Psoas muscle (tissue), 8 donors: ENCODE results near the gene TMEM61. TPM values are rescaled to one million over a fixed set of nuclear protein-coding genes. Genes with fewer than 3 reads are reported as not detected.

Source experiments
- ATAC-seq, 4 donors: fragments of 200-7000 bp; cut with Tn5 transposase; one replicate each; pipeline ENCODE4 v1.9.1; 2020; ENCODE audit warnings: moderate library complexity in 3 of 4, mild to moderate bottlenecking in 2 of 4
- DNase-seq, 2 donors: peaks; one replicate each; pipeline ENCODE4 v3.0.0-alpha.2; 2020
- H3K27ac ChIP-seq: fragments of 200-600 bp; one replicate; pipeline ENCODE4 v1.8.0; 2022
- H3K27me3 ChIP-seq, 3 donors: fragments of 200-600 bp in 1 of 3; one replicate each; pipeline versions ENCODE4 v1.6.1 to v1.8.0; 2013 to 2022; ENCODE audit warnings: low read length in 2 of 3, mild to moderate bottlenecking in 2 of 3, moderate library complexity in 1 of 3; ENCODE audit not compliant: insufficient read depth in 3 of 3
- H3K36me3 ChIP-seq, 2 donors: fragments of 200-600 bp in 1 of 2; one replicate each; pipeline versions ENCODE4 v1.6.1 to v1.8.0; 2013 to 2022; ENCODE audit warnings: low read depth in 1 of 2, mild to moderate bottlenecking in 1 of 2, moderate library complexity in 1 of 2; ENCODE audit not compliant: insufficient read depth in 1 of 2
- H3K4me1 ChIP-seq: fragments of 200-600 bp; one replicate; pipeline ENCODE4 v1.8.0; 2022
- H3K4me3 ChIP-seq: fragments of 200-600 bp; one replicate; pipeline ENCODE4 v1.8.0; 2022; ENCODE audit warnings: mild to moderate bottlenecking
- H3K9me3 ChIP-seq: fragments of 200-600 bp; one replicate; pipeline ENCODE4 v1.8.0; 2022
- CTCF ChIP-seq: fragments of 200-600 bp; IDR thresholded peaks from one replicate; pipeline ENCODE4 v1.8.0; 2022; ENCODE audit warnings: antibody characterized with exemption
- WGBS, 3 donors: extraction: QIAGEN DNeasy Blood & Tissue Kit; methylation state at CpG; one replicate each; pipeline versions ENCODE4 v1.1.6 to v1.1.7; 2013; 5-methylcytosine and 5-hydroxymethylcytosine counted together
- intact Hi-C, 2 donors: fragments of 100-400 bp; cut with DNase I; formaldehyde crosslinking; loops; one replicate each; pipeline versions ENCODE4 v1.11.0 to v1.14.2; 2022
- polyA plus RNA-seq, 3 donors: library from polyadenylated mRNA; stranded (reverse); fragments of 200-250 nt; gene quantifications; one replicate each; pipeline ENCODE4 v1.2.3, GENCODE V29; 2013
- total RNA-seq, 4 donors: library from RNA; stranded (reverse); fragmentation: NEBNext Ultra II Directional in 2 of 4; extraction: Animal tissue kit (Norgen Biotek cat#: 25700) in 2 of 4; gene quantifications; one replicate each; pipeline versions ENCODE4 v1.2.1 to v1.2.4, GENCODE V29; 2021 to 2023
- donor health status: healthy with polysubstance abuse.
- donor health status: DM: no; HTN: no; CAD: no; lungs with moderate emphysema.
- donor health status: Bipolar disorder and iron deficiency.
- donor health status: healthy.
- donor health status: DM: yes; HTN: yes; CAD: no.
- donor health status: DM: no; HTN: no; CAD: no.
- donor health status: DM: no; HTN: no; CAD: no.
- donor health status: DM: yes; HTN: yes; CAD: no.

TMEM61 gene
- total and polyA plus RNA-seq, 7 donors: 0.05 to 0.54 (median 0.25) TPM; not detected in 1

- DNase-seq: no peak
- no peak for ATAC-seq
- WGBS, 3 donors: 86 to 93% (median 92%) methylated on average over 7 of the region's 7 CpGs
- intact Hi-C loops: no loop called here
- TF ChIP-seq CTCF: no peak
- no peaks in the 10 kb centered on the region for H3K27me3 ChIP-seq
- H3K36me3 ChIP-seq: no peaks in the 10 kb centered on the region
- no peaks in the 10 kb centered on the region for H3K9me3 ChIP-seq
- H3K4me3 ChIP-seq: no peak overlapping the region
- no peak overlapping the region for H3K27ac ChIP-seq
- H3K4me1 ChIP-seq: no peaks in the 10 kb centered on the region
Observed at GRCh38 chr1:55010887-55011217, 30.4 kb downstream of the TMEM61 start.

GRCh38 chr1:55012661-55013060, 32.2 kb downstream of the TMEM61 start:
- TF ChIP-seq CTCF: no peak
- peak in 2 of 4 donors; percentile 42 to 53 for ATAC-seq
- intact Hi-C loops: no loop called here
- no peaks in the 10 kb centered on the region for H3K36me3 ChIP-seq
- no peaks in the 10 kb centered on the region for H3K4me1 ChIP-seq
- no peak for DNase-seq
- H3K27me3 ChIP-seq: no peaks in the 10 kb centered on the region
- 15 to 43% (median 17%) methylated on average over 1 of the region's 1 CpG for WGBS, 3 donors
- no peak overlapping the region for H3K27ac ChIP-seq
- no peak overlapping the region for H3K4me3 ChIP-seq
- no peaks in the 10 kb centered on the region for H3K9me3 ChIP-seq

- 59 to 65% (median 64%) methylated on average over 5 of the region's 5 CpGs for WGBS, 3 donors
- intact Hi-C loops: no loop called here
Observed at GRCh38 chr1:55015123-55015522, 34.7 kb downstream of the TMEM61 start.

GRCh38 chr1:55015731-55016620, 35.5 kb downstream of the TMEM61 start:
- ATAC-seq (no peak), DNase-seq (no peak)
- intact Hi-C loops: no loop called here
- 71 to 75% (median 72%) methylated on average over 12 of the region's 12 CpGs for WGBS, 3 donors
- Histone ChIP-seq H3K9me3 (no peaks in the 10 kb centered on the region), H3K36me3 (no peaks in the 10 kb centered on the region), H3K27ac (no peak overlapping the region), H3K4me1 (no peaks in the 10 kb centered on the region), H3K4me3 (no peak overlapping the region), H3K27me3 (peaks cover 0 to 5% (median 0%) of the 10 kb centered on the region in 3 donors)
- TF ChIP-seq CTCF: no peak

More at GRCh38 chr1:55015123-55015522, 34.7 kb downstream of the TMEM61 start:
- DNase-seq: no peak
- no peaks in the 10 kb centered on the region for H3K4me1 ChIP-seq
- TF ChIP-seq CTCF: no peak
- H3K36me3 ChIP-seq: no peaks in the 10 kb centered on the region
- ATAC-seq: peak in 2 of 4 donors; percentile 43 to 63
- no peaks in the 10 kb centered on the region for H3K9me3 ChIP-seq
- H3K27me3 ChIP-seq: peaks cover 0 to 5% (median 0%) of the 10 kb centered on the region in 3 donors
- no peak overlapping the region for H3K27ac ChIP-seq
- no peak overlapping the region for H3K4me3 ChIP-seq
